Lung (tissue), 12 donors: Measurements from ENCODE around the gene GGCX. TPM values are rescaled to one million over a fixed set of nuclear protein-coding genes. Genes with fewer than 3 reads are reported as not detected.

Source experiments
- ATAC-seq: fragments of 200-7000 bp; cut with Tn5 transposase; one replicate; pipeline ENCODE4 v1.9.1; 2020; ENCODE audit warnings: moderate number of reproducible peaks; ENCODE audit not compliant: insufficient read depth, low FRiP score
- DNase-seq, 3 donors: peaks; one replicate each; pipeline ENCODE4 v3.0.0-alpha.2; 2013 to 2017
- H3K27ac ChIP-seq, 2 donors: one replicate each; pipeline ENCODE4 v1.5.1; 2013; ENCODE audit warnings: mild to moderate bottlenecking in 2 of 2, moderate library complexity in 2 of 2, control low read depth in 1 of 2, inconsistent platforms in 1 of 2, low read depth in 1 of 2, low read length in 1 of 2
- H3K27me3 ChIP-seq, 3 donors: one replicate each; pipeline ENCODE4 v1.5.1; 2013; ENCODE audit warnings: low read length in 2 of 3; ENCODE audit not compliant: control insufficient read depth in 3 of 3, insufficient read depth in 3 of 3
- H3K36me3 ChIP-seq, 4 donors: one replicate each; pipeline ENCODE4 v1.5.1; 2013; ENCODE audit warnings: low read length in 4 of 4, mild to moderate bottlenecking in 1 of 4, moderate library complexity in 1 of 4; ENCODE audit not compliant: control insufficient read depth in 4 of 4, insufficient read depth in 4 of 4
- H3K4me1 ChIP-seq, 5 donors: one replicate each; pipeline ENCODE4 v1.5.1; 2013; ENCODE audit warnings: low read length in 5 of 5, mild to moderate bottlenecking in 2 of 5, moderate library complexity in 1 of 5; ENCODE audit not compliant: control insufficient read depth in 5 of 5, insufficient read depth in 5 of 5
- H3K4me3 ChIP-seq: one replicate; pipeline ENCODE4 v1.5.1; 2013; ENCODE audit warnings: mild to moderate bottlenecking, control low read depth, moderate library complexity
- H3K9ac ChIP-seq, 2 donors: one replicate each; pipeline ENCODE4 v1.5.1; 2013; ENCODE audit warnings: low read length in 2 of 2, control low read depth in 1 of 2; ENCODE audit not compliant: insufficient read depth in 1 of 2
- H3K9me3 ChIP-seq, 4 donors: one replicate each; pipeline ENCODE4 v1.5.1; 2013; ENCODE audit warnings: low read length in 3 of 4, mild to moderate bottlenecking in 1 of 4, moderate library complexity in 1 of 4; ENCODE audit not compliant: control insufficient read depth in 4 of 4, insufficient read depth in 3 of 4
- WGBS, 2 donors: extraction: QIAGEN DNeasy Blood & Tissue Kit; methylation state at CpG; one replicate each; pipeline ENCODE4 v1.1.7; 2013; 5-methylcytosine and 5-hydroxymethylcytosine counted together
- polyA plus RNA-seq, 2 donors: library from polyadenylated mRNA; stranded (reverse); fragments of 200-250 nt; gene quantifications; one replicate each; pipeline ENCODE4 v1.2.1, GENCODE V29; 2013
- total RNA-seq, 2 donors: library from RNA; depleted of rRNA in 1 of 2; stranded (reverse); fragments of >200 nt in 1 of 2; gene quantifications; one replicate each; pipeline ENCODE4 v1.2.1, GENCODE V29; 2014 to 2021
- TF ChIP-seq, protein P1 (sequence below): IDR thresholded peaks from 2 replicates; pipeline ENCODE4 v1.5.1; 2012; ENCODE audit warnings: mild to moderate bottlenecking; ENCODE audit errors: control extremely low read depth, extremely low read depth
- donor health status: control.
- donor health status: control.
- donor health status: Bipolar disorder and iron deficiency.
- donor health status: healthy.
- donor health status: DM: yes; HTN: yes; CAD: no.

The GGCX gene
- total and polyA plus RNA-seq, 4 donors, result 21.8 to 69.2 (median 44.8) TPM

GRCh38 chr2:85589181-85589580, 27.9 kb upstream of the GGCX start:
- peak in 1 of 3 donors; percentile 33 for DNase-seq
- 80 to 82% methylated on average over 4 of the region's 4 CpGs for WGBS, 2 donors

GRCh38 chr2:85588645-85589044, 27.4 kb upstream of the GGCX start:
- H3K27ac ChIP-seq, result peak overlapping the region in 1 of 2 donors; percentile 86

More at GRCh38 chr2:85589181-85589580, 27.9 kb upstream of the GGCX start:
- H3K4me3 ChIP-seq, result no peak overlapping the region
- peaks cover 0 to 5% (median 0%) of the 10 kb centered on the region in 4 donors for H3K36me3 ChIP-seq
- H3K9me3 ChIP-seq, result no peaks in the 10 kb centered on the region
- ATAC-seq, result no peak
- H3K9ac ChIP-seq, result peak overlapping the region in 1 of 2 donors; percentile 34
- peaks cover 13 to 53% (median 42%) of the 10 kb centered on the region in 5 donors for H3K4me1 ChIP-seq
- peak overlapping the region; percentile 29 to 86 for H3K27ac ChIP-seq
- TF ChIP-seq, protein P1, sequence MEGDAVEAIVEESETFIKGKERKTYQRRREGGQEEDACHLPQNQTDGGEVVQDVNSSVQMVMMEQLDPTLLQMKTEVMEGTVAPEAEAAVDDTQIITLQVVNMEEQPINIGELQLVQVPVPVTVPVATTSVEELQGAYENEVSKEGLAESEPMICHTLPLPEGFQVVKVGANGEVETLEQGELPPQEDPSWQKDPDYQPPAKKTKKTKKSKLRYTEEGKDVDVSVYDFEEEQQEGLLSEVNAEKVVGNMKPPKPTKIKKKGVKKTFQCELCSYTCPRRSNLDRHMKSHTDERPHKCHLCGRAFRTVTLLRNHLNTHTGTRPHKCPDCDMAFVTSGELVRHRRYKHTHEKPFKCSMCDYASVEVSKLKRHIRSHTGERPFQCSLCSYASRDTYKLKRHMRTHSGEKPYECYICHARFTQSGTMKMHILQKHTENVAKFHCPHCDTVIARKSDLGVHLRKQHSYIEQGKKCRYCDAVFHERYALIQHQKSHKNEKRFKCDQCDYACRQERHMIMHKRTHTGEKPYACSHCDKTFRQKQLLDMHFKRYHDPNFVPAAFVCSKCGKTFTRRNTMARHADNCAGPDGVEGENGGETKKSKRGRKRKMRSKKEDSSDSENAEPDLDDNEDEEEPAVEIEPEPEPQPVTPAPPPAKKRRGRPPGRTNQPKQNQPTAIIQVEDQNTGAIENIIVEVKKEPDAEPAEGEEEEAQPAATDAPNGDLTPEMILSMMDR, result no peak
- H3K27me3 ChIP-seq, result no peaks in the 10 kb centered on the region

DNA sequence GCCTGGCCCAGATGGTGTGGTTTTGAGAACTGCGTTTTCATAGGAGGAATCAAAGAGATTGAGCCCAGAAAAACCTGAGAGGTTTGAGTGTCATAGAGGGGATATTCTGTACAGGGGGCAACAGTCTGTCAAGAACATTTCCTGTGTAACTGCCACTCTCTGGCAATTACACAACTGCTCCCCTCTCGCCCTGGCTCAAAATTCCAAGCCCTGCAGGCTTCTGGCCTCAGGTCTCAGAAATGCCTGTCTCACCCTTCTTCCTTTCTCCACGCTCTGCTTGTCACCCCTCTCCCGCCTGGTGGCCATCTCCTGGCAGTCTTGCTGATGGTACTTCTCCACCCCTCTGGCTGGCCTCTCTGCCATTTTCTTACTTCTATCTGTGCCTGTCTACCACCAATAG, 26.9 kb upstream of the GGCX start:
- H3K36me3 ChIP-seq, result peaks cover 0 to 5% (median 0%) of the 10 kb centered on the region in 4 donors
- no peaks in the 10 kb centered on the region for H3K9me3 ChIP-seq
- H3K9ac ChIP-seq, result peak overlapping the region in 1 of 2 donors; percentile 34
- 24 to 40% methylated on average over 4 of the region's 4 CpGs for WGBS, 2 donors
- no peaks in the 10 kb centered on the region for H3K27me3 ChIP-seq
- peak overlapping the region; percentile 22 to 86 for H3K27ac ChIP-seq
- DNase-seq (no peak), ATAC-seq (no peak)
- TF ChIP-seq, protein P1, result no peak
- peaks cover 13 to 53% (median 44%) of the 10 kb centered on the region in 5 donors for H3K4me1 ChIP-seq
- H3K4me3 ChIP-seq, result no peak overlapping the region

More at GRCh38 chr2:85588645-85589044, 27.4 kb upstream of the GGCX start:
- 66 to 75% methylated on average over 4 of the region's 4 CpGs for WGBS, 2 donors
- TF ChIP-seq, protein P1, result no peak
- Histone ChIP-seq H3K4me3 (no peak overlapping the region), H3K9me3 (no peaks in the 10 kb centered on the region), H3K27me3 (no peaks in the 10 kb centered on the region), H3K9ac (peak overlapping the region in 1 of 2 donors; percentile 34), H3K36me3 (peaks cover 0 to 5% (median 0%) of the 10 kb centered on the region in 4 donors), H3K4me1 (peaks cover 13 to 53% (median 42%) of the 10 kb centered on the region in 5 donors)
- ATAC-seq, result no peak
- no peak for DNase-seq

- TF ChIP-seq, protein P1, result no peak
- Histone ChIP-seq H3K27me3 (no peaks in the 10 kb centered on the region), H3K27ac (peak overlapping the region; percentile 83 to 95), H3K9ac (no peak overlapping the region), H3K36me3 (peaks cover 0 to 7% (median 0%) of the 10 kb centered on the region in 4 donors), H3K4me3 (no peak overlapping the region), H3K4me1 (peaks cover 10 to 47% (median 38%) of the 10 kb centered on the region in 5 donors), H3K9me3 (no peaks in the 10 kb centered on the region)
- peak; percentile 4 for ATAC-seq
- 10 to 50% methylated on average over 1 of the region's 1 CpG for WGBS, 2 donors
- DNase-seq, result no peak
These were observed 24.4 kb upstream of the GGCX start for GRCh38 chr2:85585781-85586105.
